Smooth muscle cell (in vitro differentiated cells): ENCODE data around the gene RAF1. TPM values are rescaled to one million over a fixed set of nuclear protein-coding genes. Genes with fewer than 3 reads are reported as not detected.

ENCODE experiments used
- DNase-seq: peaks from one replicate; lab custom pipeline; 2025; ENCODE audit not compliant: unreplicated experiment; lab: John Stamatoyannopoulos, UW
- H2AFZ ChIP-seq: fragments of 200-600 bp; sonication (generic); 2 replicates; pipeline ENCODE4 v1.6.0; 2016; ENCODE audit warnings: antibody characterized with exemption, low read depth, mild to moderate bottlenecking
- H3F3A ChIP-seq: fragments of 200-600 bp; sonication (generic); 2 replicates; pipeline ENCODE4 v1.6.0; 2017; ENCODE audit warnings: antibody characterized with exemption, low read depth
- H3K27ac ChIP-seq: fragments of 200-600 bp; sonication (generic); 2 replicates; pipeline ENCODE4 v1.5.1; 2016; ENCODE audit warnings: low read depth, mild to moderate bottlenecking
- H3K27me3 ChIP-seq: fragments of 200-600 bp; sonication (generic); 2 replicates; pipeline ENCODE4 v1.6.1; 2016; ENCODE audit warnings: low read depth, mild to moderate bottlenecking
- H3K36me3 ChIP-seq: fragments of 200-600 bp; sonication (generic); 2 replicates; pipeline ENCODE4 v1.5.1; 2016; ENCODE audit warnings: low read depth
- H3K4me1 ChIP-seq: fragments of 200-600 bp; sonication (generic); 2 replicates; pipeline ENCODE4 v1.5.1; 2016; ENCODE audit warnings: low read depth
- H3K4me2 ChIP-seq: fragments of 200-600 bp; sonication (generic); 2 replicates; pipeline ENCODE4 v1.6.0; 2016; ENCODE audit warnings: mild to moderate bottlenecking
- H3K4me3 ChIP-seq: fragments of 200-600 bp; sonication (generic); 2 replicates; pipeline ENCODE4 v1.5.1; 2016; ENCODE audit warnings: mild to moderate bottlenecking
- H3K79me2 ChIP-seq: fragments of 200-600 bp; sonication (generic); 2 replicates; pipeline ENCODE4 v1.6.0; 2016; ENCODE audit warnings: low read depth, mild to moderate bottlenecking
- H3K9ac ChIP-seq: fragments of 200-600 bp; sonication (generic); 2 replicates; pipeline ENCODE4 v1.6.0; 2016; ENCODE audit warnings: low read depth
- H3K9me3 ChIP-seq: fragments of 200-600 bp; sonication (generic); replicated peaks from 2 replicates; pipeline ENCODE4 v1.5.1; 2016; ENCODE audit warnings: low read depth
- H4K20me1 ChIP-seq: fragments of 200-600 bp; sonication (generic); 2 replicates; pipeline ENCODE4 v1.6.0; 2016; ENCODE audit warnings: low read depth
- WGBS: methylation state at CpG from one replicate; pipeline ENCODE4 v1.1.7; 2016; ENCODE audit warnings: low lambda C conversion rate; 5-methylcytosine and 5-hydroxymethylcytosine counted together
- polyA plus RNA-seq: library from polyadenylated mRNA; unstranded; fragments of >200 nt; fragmentation: Nextera tagmentation; extraction: Ambion mirVana; gene quantifications from 2 replicates; pipeline ENCODE4 v1.2.1, GENCODE V29; 2016
- total RNA-seq: library from RNA; depleted of rRNA; stranded (reverse); fragments of >200 nt; gene quantifications from 2 replicates; pipeline ENCODE4 v1.2.3, GENCODE V29; 2014
- TF ChIP-seq, protein P1 (sequence below): fragments of 200-600 bp; sonication (generic); IDR thresholded peaks from 2 replicates; pipeline ENCODE4 v1.5.1; 2017; ENCODE audit warnings: borderline replicate concordance, mild to moderate bottlenecking, antibody characterized with exemption; ENCODE audit not compliant: insufficient read depth, poor library complexity, severe bottlenecking

RAF1 gene
- total and polyA plus RNA-seq, 2 experiments from 2014 or later, result 48.4 to 75.4 TPM

DNA sequence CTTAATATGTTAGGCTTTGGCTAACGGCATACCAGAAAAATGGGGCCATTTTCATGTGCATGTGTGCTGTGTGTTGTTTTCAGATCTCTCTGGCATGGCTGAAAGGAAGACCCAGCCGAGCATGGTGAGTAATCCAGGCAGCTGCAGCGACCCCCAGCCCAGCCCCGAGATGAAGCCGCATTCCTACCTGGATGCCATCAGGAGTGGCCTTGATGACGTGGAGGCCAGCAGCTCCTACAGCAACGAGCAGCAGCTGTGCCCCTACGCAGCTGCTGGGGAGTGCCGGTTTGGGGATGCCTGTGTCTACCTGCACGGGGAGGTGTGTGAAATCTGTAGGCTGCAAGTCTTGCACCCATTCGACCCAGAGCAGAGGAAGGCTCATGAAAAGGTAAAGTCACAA, 91.9 kb downstream of the RAF1 start:
- Histone ChIP-seq H3K4me2 (no peak overlapping the region), H3K79me2 (peaks cover 20% of the 10 kb centered on the region)
- TF ChIP-seq, protein P1, sequence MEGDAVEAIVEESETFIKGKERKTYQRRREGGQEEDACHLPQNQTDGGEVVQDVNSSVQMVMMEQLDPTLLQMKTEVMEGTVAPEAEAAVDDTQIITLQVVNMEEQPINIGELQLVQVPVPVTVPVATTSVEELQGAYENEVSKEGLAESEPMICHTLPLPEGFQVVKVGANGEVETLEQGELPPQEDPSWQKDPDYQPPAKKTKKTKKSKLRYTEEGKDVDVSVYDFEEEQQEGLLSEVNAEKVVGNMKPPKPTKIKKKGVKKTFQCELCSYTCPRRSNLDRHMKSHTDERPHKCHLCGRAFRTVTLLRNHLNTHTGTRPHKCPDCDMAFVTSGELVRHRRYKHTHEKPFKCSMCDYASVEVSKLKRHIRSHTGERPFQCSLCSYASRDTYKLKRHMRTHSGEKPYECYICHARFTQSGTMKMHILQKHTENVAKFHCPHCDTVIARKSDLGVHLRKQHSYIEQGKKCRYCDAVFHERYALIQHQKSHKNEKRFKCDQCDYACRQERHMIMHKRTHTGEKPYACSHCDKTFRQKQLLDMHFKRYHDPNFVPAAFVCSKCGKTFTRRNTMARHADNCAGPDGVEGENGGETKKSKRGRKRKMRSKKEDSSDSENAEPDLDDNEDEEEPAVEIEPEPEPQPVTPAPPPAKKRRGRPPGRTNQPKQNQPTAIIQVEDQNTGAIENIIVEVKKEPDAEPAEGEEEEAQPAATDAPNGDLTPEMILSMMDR, result no peak

DNA sequence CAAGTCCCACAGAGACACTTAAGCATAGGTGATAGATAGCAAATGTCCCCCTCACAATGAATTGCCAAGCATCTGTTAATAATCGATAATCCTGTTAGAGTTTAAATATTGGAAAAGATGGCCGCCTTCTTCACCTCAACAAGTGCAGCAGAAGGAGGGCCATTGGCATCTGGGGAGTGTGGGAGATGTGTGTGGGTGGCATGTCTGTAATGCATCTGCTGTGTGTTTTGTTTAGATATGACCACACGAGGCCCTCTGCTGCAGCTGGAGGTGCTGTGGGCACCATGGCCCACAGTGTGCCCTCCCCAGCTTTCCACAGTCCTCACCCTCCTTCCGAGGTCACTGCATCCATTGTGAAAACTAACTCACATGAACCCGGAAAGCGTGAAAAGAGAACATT, 94.1 kb downstream of the RAF1 start:
- H3K79me2 ChIP-seq, result peaks cover 42% of the 10 kb centered on the region
- peaks cover 61% of the 10 kb centered on the region for H4K20me1 ChIP-seq
- 86% methylated on average over 6 of the region's 6 CpGs for WGBS

More for the DNA sequence above, 91.9 kb downstream of the RAF1 start:
- H3K36me3 ChIP-seq, result peaks cover 19% of the 10 kb centered on the region
- no peak overlapping the region for H3K9ac ChIP-seq
- H4K20me1 ChIP-seq, result peaks cover 49% of the 10 kb centered on the region
- 89% methylated on average over 11 of the region's 11 CpGs for WGBS
- no peak overlapping the region for H2AFZ ChIP-seq
- no peaks in the 10 kb centered on the region for H3K27me3 ChIP-seq
- H3K27ac ChIP-seq, result no peak overlapping the region
- DNase-seq, result no peak
- no peaks in the 10 kb centered on the region for H3K9me3 ChIP-seq
- no peak overlapping the region for H3K4me3 ChIP-seq
- no peaks in the 10 kb centered on the region for H3F3A ChIP-seq
- H3K4me1 ChIP-seq, result no peaks in the 10 kb centered on the region

DNA sequence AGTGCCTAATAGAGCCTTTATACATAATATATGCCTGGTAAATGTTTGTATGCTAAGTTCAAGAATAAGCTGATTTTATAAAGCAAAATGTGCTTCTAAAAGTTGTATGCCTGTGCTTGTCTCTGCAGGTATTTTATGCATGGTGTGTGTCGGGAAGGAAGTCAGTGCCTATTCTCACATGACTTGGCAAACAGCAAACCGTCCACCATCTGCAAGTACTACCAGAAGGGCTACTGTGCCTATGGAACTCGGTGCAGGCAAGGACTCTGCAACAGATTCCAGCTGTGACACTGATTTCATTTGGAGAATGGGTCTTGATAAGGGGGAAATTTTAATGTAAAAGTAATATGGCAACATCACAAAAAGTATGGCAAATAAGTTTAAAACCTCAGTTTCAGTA, 95.2 kb downstream of the RAF1 start:
- H3K27me3 ChIP-seq, result no peaks in the 10 kb centered on the region
- DNase-seq, result no peak
- no peak overlapping the region for H3K4me2 ChIP-seq
- H3K36me3 ChIP-seq, result peaks cover 13% of the 10 kb centered on the region
- H3F3A ChIP-seq, result no peaks in the 10 kb centered on the region
- TF ChIP-seq, protein P1, result no peak
- H2AFZ ChIP-seq, result no peak overlapping the region
- no peak overlapping the region for H3K27ac ChIP-seq
- H3K4me3 ChIP-seq, result no peak overlapping the region
- peaks cover 53% of the 10 kb centered on the region for H3K79me2 ChIP-seq
- no peaks in the 10 kb centered on the region for H3K9me3 ChIP-seq
- H3K4me1 ChIP-seq, result no peaks in the 10 kb centered on the region
- WGBS, result 97% methylated on average over 3 of the region's 3 CpGs
- H4K20me1 ChIP-seq, result peaks cover 72% of the 10 kb centered on the region
- no peak overlapping the region for H3K9ac ChIP-seq

More for the DNA sequence above, 94.1 kb downstream of the RAF1 start:
- no peak overlapping the region for H3K4me3 ChIP-seq
- no peak for DNase-seq
- H3K4me2 ChIP-seq, result no peak overlapping the region
- peaks cover 17% of the 10 kb centered on the region for H3K36me3 ChIP-seq
- H2AFZ ChIP-seq, result no peak overlapping the region
- TF ChIP-seq, protein P1, result no peak
- no peaks in the 10 kb centered on the region for H3K27me3 ChIP-seq
- H3K9ac ChIP-seq, result no peak overlapping the region
- H3F3A ChIP-seq, result no peaks in the 10 kb centered on the region
- H3K4me1 ChIP-seq, result no peaks in the 10 kb centered on the region
- H3K9me3 ChIP-seq, result no peaks in the 10 kb centered on the region
- H3K27ac ChIP-seq, result no peak overlapping the region

DNA sequence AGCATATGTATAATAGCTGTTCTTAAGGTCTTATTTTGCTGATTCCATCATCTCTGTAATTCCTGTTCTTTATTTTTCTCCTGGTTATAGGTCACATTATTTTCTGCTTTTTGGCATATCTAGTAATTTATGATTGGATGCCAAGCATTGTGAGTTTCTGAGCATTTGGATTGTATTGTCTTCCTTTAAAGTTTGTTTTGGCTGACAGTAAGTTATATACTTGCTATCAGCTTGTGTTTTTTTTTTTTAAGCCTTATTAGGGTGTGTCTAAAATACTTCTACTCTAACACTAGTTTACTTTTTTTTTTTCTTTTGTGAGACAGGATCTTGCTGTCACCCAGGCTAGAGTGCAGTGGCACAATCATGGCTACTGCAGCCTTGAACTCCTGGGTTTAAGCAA, 96.9 kb downstream of the RAF1 start:
- TF ChIP-seq, protein P1, result no peak

More for the DNA sequence above, 96.9 kb downstream of the RAF1 start:
- H3F3A ChIP-seq, result no peaks in the 10 kb centered on the region
- peaks cover 7% of the 10 kb centered on the region for H3K4me1 ChIP-seq
- peaks cover 81% of the 10 kb centered on the region for H4K20me1 ChIP-seq
- H3K27ac ChIP-seq, result no peak overlapping the region
- DNase-seq, result no peak
- no peak overlapping the region for H3K4me2 ChIP-seq
- no peaks in the 10 kb centered on the region for H3K9me3 ChIP-seq
- no peak overlapping the region for H3K4me3 ChIP-seq
- peaks cover 6% of the 10 kb centered on the region for H3K36me3 ChIP-seq
- no peak overlapping the region for H3K9ac ChIP-seq
- no peak overlapping the region for H2AFZ ChIP-seq
- no peaks in the 10 kb centered on the region for H3K27me3 ChIP-seq
- H3K79me2 ChIP-seq, result peaks cover 70% of the 10 kb centered on the region
